COLO668 (cell line): Measurements from ENCODE around the gene ST8SIA5.

Experiments
- DNase-seq: peaks from one replicate; lab custom pipeline; 2025; ENCODE audit not compliant: unreplicated experiment; lab: John Stamatoyannopoulos, UW

ST8SIA5 gene

DNA sequence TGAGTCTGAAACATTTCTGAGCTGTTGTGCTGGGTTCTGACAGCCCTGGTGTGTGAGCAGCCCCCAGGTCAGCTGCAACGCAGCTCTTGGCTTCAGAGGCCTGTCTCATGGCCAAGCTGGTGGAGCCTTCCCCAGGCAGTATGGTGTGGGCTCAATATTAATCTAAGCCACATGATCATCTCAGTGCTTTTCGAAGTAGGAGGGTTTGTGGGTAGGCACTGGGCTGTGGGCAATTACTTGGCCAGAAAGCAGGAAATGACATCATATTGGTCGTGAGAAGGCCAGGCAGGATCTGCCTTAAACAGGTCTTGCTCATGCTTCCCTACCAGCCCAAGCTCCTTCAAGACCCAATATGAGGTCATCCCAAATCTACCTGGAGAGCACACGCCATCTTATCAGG lies 126.7 kb downstream of the ST8SIA5 start:
- DNase-seq: no peak

DNA sequence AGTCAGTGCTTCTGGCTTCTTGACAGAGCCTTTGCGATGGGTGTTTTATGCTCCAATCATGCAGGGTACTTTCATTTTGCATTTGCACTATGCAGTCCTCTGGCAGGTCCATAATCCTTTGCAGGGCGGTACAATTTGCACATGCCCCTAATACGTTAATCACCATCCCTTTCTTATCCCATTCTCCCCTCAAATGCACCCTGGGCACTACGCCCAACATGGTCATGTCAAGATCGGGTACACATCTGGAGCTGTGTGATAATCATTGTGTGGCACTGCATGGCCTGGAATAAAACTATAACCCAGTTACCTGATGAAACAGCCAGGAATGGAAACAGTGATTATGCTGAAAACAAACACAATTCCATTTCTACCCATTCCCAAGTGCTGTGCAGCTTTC lies 127.5 kb downstream of the ST8SIA5 start:
- no peak for DNase-seq

DNA sequence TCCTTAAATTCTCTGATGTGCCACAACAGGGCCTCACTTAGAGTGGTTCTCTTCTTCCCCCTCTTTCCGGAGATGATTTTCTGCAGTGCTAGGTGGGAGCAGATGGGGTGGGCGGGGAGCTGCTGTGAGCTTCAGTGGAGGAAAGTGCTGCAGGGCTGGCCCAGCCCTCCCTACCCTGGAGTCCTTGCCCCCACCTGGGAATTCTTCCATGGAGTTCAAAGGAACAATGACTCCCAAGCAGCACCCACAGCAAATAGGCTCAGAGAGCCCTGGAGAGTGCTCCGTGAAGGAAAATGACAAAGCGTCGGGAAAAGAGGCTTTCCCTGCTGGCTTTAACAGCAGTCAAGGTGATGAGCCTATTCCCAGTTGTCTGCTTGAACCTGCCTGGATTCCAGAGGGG lies 128.6 kb downstream of the ST8SIA5 start:
- no peak for DNase-seq

DNA sequence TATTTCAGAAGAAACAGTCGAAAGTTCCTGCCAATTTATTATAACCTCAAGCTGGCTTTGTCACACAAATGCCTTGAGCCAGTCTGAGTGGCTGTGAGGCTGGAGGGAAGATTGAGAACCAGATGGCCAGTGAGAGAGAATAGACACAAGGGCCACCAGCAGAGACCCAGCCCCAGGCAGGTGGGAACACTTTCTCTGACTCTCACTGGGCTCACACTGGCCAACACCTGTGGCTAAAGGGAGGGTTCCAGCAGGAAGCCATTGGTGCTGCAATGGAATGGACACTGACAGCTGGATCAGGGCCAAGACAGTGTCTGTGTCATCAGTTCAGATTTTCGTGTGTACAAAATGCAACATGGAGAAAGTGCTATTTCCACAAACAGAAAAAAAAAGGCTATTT lies 129.7 kb downstream of the ST8SIA5 start:
- DNase-seq: no peak

DNA sequence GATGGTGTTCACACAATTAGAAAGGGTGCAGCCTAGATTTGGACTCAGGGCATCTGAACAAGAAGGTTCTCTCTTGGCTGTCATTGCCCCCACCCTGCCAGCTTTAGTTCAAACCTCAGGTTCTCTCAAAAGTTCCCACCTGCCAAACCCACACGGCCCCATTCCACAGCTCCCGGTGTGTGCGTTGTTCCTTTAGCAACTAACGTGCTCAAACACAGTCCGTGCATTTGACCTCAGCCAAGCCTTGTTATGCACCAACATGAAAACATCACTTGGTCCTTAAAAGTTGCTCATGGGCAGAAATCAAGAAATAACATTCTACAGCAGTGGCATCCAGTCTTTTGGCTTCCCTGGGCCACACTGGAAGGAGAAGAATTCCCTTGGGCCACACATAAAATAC lies 131.8 kb downstream of the ST8SIA5 start:
- DNase-seq: no peak

DNA sequence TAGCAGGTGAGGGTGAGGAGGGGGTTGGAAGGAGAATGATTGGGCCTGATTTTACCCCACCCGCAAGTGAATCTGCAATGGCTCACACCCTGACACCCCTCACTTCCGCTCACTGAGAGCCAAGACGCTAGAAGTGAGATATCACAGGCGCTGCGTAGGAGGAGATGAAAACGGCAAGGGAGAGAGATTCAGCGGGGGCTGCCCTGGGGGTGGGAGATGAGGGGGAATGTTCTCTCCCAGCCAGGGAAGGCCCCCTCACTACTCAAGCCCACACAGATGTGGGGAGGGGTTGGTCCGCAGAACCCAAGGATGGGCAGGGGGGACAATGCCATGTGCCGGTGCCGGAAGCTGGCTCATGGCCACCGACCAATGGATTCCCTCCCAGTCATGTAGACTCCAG lies 132.7 kb downstream of the ST8SIA5 start:
- DNase-seq: no peak

DNA sequence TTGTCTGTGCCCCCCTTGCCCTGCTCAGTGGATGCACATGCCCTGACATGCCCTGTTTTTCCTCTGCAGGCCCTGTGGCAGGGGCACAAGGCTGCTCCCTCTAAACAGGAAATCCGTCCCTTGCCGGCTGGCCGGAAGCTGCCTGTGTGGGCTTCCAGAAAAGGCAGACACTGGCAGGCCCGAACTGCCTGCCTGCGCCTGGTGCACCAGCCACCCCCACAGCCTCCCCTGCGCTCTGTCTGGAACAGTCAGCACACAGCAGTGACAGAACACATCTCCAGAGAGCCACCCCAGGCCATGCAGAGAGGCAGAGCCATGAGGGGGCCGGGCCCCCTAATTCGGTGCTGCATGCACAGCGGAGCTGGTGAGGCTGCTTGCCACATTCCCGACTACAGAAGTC lies 133.3 kb downstream of the ST8SIA5 start:
- no peak for DNase-seq

DNA sequence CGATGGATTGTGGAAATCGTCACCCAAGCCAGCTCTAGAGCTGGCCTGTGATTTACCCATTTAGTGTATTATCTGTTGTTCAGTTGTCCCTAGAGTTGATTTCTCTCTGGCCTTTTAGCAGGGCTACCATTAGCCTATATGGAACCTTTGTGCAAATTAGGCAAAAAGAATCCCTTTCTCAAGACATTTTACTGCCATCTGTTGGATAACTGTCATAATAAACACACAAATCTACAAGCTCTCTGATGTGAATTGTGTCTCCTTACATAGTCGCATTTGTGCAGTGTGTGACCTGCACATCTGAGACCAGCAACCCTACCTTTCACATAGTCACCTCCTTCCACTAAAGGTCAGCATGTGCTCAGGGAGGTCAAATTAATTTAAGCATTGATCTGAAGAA lies 133.9 kb downstream of the ST8SIA5 start:
- DNase-seq: no peak

DNA sequence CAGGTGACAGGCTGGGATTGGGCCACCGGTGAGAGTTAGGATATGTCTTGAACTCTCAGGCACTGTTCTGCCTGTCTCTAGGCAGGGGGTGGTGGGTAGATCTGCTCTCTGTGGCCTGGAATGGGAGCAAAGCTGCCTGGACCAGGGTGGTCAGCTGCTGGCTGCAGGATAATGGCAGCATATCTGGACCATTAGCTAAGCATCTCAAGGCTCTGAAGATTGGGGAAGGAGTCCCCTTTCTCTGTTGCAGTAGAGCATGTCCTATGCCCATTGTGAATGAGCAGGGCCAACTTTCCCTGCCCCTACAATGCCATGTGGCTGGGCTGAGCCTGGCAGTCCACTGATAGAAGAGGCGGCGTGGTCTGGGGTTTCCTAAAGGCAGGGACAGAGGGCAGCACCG lies 134.4 kb downstream of the ST8SIA5 start:
- no peak for DNase-seq

DNA sequence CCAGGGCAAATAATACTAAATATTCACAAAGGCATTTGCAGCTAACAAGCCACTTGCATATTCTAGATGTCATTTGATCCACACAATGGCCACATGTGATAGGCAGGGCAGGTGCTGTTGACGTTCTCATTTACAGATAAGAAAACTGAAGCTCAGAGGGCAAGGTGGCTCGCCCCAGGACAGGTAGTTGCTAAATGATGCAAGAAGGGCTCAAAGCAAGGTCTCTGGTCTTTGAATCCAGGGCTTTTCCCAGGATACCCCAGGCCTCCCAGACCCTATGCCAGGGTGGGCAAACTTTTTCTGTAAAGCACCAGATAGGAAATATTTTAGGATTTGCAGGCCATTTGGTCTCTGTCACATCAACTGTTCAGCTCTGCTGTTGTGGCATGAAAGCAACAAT lies 135.0 kb downstream of the ST8SIA5 start:
- no peak for DNase-seq

DNA sequence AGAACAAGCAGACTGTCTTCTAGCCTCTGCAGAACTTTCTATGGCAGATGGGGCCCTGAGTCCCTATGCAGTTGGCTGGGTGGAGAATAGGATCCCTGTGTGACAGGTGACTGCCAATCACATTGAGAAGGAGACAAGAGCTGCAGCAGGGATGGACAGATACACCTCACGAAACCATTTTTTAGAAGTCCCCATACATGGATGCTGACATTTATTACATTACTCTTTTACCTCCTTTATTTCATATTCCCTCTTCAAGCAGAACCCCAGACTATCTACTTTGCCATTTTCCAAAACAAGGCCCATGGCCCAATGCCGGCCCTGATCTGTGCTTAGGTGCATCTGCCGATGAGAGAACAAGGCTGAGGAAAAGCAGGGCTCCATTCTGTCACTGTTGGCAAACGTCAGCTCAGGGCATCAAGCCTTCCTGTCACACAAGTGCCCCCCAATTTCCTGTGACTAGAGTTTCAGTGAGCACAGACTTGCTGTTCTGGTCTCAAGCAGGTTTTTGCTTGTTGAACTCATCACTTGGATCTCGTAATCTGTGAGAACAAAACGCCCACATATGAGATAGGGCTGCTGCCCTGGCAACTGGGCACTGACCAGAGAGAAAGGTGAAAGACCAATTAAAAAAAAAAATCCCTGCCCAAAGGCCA lies 135.6 kb downstream of the ST8SIA5 start:
- no peak for DNase-seq

DNA sequence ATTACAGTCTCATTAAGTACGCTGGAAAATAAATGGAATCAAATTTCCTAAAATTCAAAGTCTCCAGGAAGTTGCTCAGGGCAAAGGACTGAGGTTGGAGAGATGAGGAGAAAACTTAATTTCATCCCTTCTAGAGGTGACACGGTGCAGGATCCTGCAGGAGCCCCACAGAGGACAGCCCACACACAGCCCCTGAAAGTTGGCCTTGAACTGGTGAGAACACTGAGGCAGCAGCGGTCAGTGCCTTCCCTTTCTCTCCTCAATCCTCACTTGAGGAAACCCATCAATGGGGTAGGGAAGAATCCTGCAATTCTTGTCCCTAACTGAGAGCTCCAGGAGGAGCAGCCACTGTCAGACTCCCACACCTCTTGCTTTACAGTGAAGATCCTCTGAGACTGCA lies 137.3 kb downstream of the ST8SIA5 start:
- DNase-seq: no peak
